TTC549 (cell line): ENCODE results near the gene C5orf24.
"Not testable (repeated sequence)": the region's sequence is repeated elsewhere in the genome, so short reads cannot be mapped to it uniquely, and the experiment has no call there.

Experiments
- FAIRE-seq: peaks from 2 replicates; lab custom pipeline; 2012; peaks lifted over from hg19 to GRCh38; lab: Jason Lieb, UNC

C5orf24 gene

GRCh38 chr5:134845852-134846640 is at the start of gene C5orf24:
Gene C5orf24 (plus strand): TSS chr5:134845968. CDS start chr5:134854901, 8,933 bp downstream.
- no peak for FAIRE-seq

- FAIRE-seq: no peak
Measured at GRCh38 chr5:134798468-134798867, 47.3 kb upstream of the C5orf24 start.

- FAIRE-seq: no peak
Measured at GRCh38 chr5:134803821-134804220, 41.9 kb upstream of the C5orf24 start.

GRCh38 chr5:134813407-134813806 is 32.4 kb upstream of the C5orf24 start:
- no peak for FAIRE-seq

GRCh38 chr5:134813827-134814226 is 31.9 kb upstream of the C5orf24 start:
- FAIRE-seq: no peak

GRCh38 chr5:134817006-134817405 is 28.8 kb upstream of the C5orf24 start:
- no peak for FAIRE-seq

- no peak for FAIRE-seq
Measured at GRCh38 chr5:134818776-134819175, 27.0 kb upstream of the C5orf24 start.

- FAIRE-seq: no peak
Measured at GRCh38 chr5:134819407-134819963, 26.3 kb upstream of the C5orf24 start.

GRCh38 chr5:134821841-134822240 is 23.9 kb upstream of the C5orf24 start:
- no peak for FAIRE-seq

GRCh38 chr5:134824681-134825080 is 21.1 kb upstream of the C5orf24 start:
- FAIRE-seq: no peak

- FAIRE-seq: no peak
Measured at GRCh38 chr5:134825212-134825611, 20.6 kb upstream of the C5orf24 start.

- no peak for FAIRE-seq
Measured at GRCh38 chr5:134833340-134834032, 12.3 kb upstream of the C5orf24 start.

GRCh38 chr5:134835623-134836022 is 10.1 kb upstream of the C5orf24 start:
- FAIRE-seq: no peak

- no peak for FAIRE-seq
Measured at GRCh38 chr5:134837530-134838181, 8.1 kb upstream of the C5orf24 start.

- FAIRE-seq: not testable (repeated sequence)
Measured at GRCh38 chr5:134838361-134838760, 7.4 kb upstream of the C5orf24 start.

- no peak for FAIRE-seq
Measured at GRCh38 chr5:134840811-134841210, 5.0 kb upstream of the C5orf24 start.

- no peak for FAIRE-seq
Measured at GRCh38 chr5:134844252-134844651, 1.5 kb upstream of the C5orf24 start.

GRCh38 chr5:134845335-134845851 is 375 bp upstream of the C5orf24 start:
- FAIRE-seq: no peak

GRCh38 chr5:134846641-134846960 is 833 bp downstream of the C5orf24 start:
- FAIRE-seq: no peak

GRCh38 chr5:134849434-134849933 is 3.7 kb downstream of the C5orf24 start:
- FAIRE-seq: not testable (repeated sequence)

- no peak for FAIRE-seq
Measured at GRCh38 chr5:134851307-134851923, 5.6 kb downstream of the C5orf24 start.

GRCh38 chr5:134856465-134856864 is 10.7 kb downstream of the C5orf24 start:
- not testable (repeated sequence) for FAIRE-seq
